HT1080 (cell line): ENCODE measurements around the gene AATK. TPM values are rescaled to one million over a fixed set of nuclear protein-coding genes. Genes with fewer than 3 reads are reported as not detected.

ENCODE experiments used
- DNase-seq: peaks from one replicate; pipeline ENCODE4 v3.0.0-alpha.2; 2015; ENCODE audit warnings: low read depth
- total RNA-seq: library from RNA; depleted of rRNA; stranded (reverse); fragments of >200 nt; shearing (Covaris generic); gene quantifications from 2 replicates; pipeline ENCODE4 v1.2.3, GENCODE V29; 2014

AATK gene
- total RNA-seq, 1 experiment from 2014 or later: 0.02 TPM

DNA sequence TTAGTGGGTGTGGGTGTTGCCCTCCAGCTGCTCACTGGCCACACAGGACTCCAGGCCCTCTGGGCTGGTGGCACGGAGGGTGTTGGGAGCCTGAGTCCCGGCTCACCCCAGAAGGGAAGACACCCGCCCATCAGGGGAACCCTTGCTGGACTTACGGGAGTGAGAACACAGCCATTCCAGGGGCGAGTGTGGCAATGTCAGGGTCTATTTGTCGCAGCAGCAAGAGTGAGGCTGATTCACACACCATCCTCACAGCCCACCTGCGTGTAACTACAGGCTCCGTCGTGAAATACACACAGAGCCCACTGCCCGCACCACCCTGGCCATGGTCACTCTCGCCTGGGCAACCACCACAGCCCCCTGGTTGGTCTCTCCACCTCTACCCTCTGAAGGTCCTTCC, 17.8 kb upstream of the AATK start:
- DNase-seq: no peak

DNA sequence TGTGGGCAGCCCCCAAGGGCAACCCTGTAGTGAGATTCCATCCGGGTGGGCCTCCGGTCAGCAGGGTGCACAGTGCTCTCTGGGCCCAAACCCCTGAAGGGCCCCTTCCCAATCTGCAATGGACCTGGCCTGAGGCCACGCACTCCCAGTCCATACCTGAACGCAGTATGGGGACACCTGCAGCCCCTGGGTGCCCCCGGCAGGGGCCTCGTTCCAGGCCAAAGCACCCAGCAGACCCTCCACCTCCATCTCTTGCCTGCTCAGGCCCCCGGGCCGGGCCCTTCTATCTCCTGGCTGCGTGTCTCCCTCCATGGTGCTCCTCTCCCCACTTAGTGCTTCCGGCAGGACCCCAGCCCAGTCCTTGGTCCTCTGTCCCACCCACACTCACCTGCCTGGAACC, 17.3 kb upstream of the AATK start:
- DNase-seq: no peak

DNA sequence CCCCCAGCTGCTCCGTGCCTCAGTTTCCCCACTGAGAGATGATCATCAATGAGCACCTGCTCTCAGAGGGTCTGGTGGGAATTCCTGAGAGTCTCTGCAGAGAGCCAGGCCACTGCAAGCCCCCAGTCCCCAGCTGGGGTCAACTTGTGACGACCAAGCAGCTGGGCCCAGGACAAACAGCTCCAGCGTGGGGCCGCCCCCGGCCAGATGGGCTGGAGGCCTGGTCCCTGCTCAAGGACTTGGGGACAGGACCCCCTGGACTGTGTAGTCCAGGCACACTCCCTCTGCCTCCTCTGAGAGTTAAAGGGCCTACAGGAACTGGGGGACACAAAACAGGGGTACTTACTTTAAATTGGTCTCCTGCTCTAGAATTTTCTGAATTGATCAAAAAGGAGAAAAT, 16.6 kb upstream of the AATK start:
- DNase-seq: no peak

DNA sequence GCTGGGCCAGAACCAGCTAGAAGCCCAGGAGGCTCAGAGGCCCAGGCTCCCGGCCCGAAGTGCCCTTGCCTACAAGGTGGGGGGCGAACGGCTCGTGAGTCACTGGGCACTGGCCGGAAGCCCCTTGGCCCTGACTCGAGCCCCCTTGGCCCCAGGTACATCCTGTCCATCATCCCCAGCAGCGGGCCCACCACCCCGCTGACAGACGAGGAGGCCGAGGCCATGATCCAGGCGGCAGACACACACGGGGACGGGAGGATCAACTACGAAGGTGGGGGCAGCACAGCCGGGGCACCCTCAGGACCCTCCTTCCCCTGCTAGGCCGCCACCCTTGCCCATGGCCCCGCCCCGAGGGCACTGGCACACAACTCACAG, 15.8 kb upstream of the AATK start:
- DNase-seq: no peak

DNA sequence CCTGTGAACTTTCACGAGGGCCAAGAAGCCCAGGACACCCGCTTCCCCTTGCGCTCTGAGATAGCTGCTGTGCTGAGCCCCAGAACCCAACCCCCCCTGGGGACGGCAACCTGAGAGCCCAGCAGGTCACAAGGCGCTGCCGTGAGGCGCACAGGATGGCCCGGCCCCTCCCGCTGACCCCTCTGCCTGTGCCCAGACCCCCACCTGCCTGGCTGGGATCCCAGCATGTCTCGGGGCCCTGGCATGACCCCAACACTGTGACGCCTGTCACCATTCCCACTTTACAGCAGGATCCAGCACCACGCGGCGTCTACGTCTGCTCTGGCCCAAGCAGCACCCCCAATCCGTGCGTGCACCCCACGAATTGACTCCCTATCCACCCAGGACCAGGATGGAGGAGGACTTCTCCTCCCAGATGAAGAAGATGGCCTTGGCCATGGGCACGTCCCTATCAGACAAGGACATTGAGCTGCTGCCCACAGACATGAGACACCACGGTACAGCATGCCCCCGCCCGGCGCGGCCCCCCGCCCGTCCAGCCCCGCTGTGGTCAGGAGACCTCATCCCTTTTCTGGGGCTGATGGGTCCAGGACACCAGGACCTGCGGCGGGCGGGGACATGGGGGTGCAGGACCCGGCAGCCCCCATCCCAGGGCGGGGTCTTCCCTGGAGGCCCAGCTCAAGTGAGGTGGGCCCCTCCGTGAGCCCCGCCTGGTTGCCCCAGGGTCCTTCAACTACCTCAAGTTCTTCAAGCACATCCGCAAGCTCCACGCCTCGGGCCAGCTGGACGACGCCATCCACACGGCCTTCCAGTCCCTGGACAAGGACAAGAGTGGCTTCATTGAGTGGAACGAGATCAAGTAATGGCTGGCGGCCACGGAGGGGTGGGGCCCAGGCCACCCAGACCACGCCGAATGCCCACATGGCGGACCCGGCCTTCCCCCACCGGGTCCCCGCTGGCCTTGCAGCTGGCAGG, 15.1 kb upstream of the AATK start:
- no peak for DNase-seq

DNA sequence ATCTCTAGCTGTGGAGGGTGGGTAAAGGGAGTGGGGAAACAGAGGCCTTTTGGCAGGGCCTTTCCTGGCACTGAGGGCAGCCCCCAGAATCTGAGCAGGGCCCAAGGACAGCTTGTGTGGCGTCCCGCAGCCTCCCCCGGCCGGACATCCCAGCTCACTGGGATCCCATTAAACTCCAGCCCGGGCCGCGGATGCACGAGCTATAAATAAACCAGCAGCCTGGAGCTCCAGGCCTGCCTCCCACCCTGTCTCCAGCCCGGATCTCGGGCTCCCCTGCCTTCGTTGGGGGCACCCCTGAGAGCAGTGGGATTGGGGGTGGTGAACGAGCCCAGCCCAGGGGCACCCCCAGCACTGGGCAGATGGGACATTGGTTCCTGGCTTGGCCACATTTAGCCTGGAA, 13.8 kb upstream of the AATK start:
- no peak for DNase-seq

DNA sequence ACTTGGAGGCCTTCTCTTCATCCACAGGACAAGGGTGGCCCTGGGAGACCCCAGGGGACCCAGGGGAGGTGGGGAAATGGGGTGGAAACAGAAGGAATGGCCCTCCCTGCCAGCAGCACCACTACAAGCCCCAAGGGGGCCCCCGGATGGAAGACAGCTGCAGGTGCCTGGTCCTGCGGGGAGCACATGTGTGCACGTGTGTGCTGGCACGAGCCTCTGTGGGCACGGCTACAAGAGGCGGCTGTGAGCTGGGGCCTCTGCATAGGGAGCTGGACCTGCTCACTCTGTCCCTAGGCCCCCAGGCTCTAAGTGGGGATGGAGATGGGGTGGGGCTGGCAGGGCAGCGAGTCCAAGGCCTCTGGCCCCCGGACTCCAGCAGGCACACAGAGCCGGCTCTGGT, 13.2 kb upstream of the AATK start:
- no peak for DNase-seq

DNA sequence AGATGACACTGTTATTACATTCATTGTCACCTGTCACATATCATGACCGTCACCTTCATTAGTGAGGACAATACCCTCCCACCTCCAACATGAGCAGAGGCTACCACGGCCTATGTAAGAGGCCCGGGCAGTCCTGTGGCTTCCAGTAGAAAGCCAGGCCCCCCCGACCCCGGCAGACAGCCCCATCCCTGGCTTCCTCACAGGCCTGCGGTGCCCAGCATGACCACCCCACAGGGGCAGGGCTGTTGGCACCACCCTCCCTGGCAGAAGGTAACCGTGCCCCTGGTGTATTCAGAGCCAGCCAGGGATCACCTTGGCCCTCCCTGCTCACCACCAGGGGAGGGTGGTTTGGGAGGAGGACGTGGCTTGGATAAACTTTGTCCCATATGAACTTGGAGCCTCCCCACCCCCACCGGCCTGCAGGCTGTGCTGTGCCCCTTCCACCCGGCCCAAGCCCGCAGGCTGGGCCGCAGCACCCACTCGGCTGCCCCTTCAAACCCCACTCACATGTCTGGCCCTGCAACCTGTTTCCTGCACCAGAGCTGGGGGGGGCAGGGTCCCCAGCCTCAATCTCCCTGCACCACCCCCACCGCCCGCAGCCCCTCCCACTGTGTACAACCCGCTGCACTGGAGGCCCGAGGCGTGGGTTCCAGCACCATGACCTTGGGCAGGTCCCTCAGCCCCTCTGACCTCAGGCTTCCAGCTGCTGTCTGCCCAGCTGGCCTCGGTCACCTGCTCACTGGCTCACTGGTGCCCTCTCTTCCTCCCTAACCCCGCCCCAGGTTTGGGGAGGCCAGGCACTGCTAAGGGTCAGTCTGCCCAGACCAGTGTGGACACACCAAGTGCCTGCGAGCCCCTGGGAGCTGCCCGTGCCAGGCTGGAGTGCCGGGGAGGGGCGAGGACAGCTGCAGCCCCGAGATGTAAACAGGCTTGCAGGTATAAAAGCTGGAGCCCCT, 12.4 kb upstream of the AATK start:
- no peak for DNase-seq

DNA sequence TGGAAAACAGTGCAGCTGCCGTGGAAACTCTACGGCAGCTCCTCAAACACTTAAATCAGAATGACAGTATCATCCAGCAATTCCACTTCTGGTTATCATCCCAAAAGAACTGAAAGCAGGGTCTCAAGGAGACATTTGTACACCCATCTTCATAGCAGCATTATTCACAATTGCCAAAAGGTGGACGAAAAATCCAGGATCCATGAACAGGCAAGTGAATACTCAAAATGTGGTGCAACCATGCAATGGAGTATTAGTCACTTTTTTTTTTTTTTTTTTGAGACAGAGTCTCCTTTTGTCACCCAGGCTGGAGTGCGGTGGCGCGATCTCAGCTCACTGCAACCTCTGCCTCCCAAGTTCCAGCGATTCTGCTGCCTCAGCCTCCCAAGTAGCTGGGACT, 10.6 kb upstream of the AATK start:
- no peak for DNase-seq

DNA sequence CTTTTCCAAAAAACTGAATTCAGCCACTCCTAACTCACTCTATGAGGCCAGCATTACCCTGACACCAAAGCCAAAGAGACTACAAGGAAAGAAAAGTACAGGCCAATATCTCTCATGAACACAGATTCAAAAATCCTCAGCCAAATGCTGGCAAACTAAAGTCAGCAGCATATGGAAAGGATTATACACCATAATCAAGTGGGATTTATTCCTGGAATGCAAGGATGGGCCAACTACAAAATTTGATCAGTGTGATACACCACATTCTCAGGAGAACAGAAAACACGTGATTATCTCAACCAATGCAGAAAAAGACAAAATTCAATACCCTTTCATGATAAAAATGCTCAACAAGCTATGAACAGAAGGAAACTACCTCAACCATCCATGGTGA, 7.7 kb upstream of the AATK start:
- no peak for DNase-seq

DNA sequence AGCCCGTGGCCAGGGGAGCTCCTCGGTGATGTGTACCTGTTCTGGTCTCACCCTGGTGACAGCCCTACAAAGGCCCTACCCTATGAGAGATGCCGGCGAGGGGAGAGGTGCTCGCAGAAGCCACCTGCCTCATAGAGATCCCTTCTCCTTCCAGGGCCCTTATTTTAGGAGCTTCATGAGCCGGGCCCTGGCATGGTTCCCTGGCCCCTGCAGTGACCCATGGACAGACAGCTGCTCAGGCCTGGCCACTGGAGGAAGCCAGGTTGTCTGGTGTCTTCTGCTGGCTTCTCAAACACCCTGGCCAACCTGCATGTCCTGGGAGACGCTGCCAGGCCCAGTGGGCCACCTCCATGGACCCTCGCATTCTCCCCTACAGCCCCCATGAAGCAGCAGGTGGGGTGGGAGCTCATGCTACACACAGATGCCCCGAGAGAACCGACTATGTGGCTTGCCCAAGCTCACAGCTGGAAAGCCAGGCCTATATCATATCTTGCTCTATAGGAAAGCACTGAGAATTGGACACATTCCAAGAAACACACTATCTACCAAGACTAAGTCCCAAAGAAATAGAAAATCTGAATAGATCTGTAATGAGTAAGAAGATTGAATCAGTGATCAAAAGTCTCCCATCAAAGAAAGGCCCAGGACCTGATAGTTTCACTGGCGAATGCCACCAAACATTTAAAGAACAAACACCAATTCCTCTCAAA, 7.2 kb upstream of the AATK start:
- no peak for DNase-seq

DNA sequence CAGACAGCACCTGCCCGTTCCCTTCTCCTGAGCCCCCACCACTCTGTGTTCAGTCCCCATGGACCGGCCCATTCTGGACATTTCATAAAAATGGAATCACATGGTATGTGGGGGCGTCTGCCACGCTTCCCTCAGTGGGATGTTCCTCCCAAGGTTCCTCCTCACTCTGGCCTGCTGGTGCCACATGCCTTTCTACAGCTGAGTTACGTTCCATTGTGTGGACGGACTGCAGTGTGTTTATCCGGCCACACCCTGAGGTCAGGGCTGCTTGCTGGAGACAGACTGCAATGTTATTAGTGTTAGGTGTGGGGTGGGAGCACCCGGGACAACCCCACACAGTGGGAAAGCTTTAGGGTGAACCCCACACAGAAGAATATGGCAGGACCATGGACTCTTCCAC, 5.9 kb upstream of the AATK start:
- DNase-seq: no peak

DNA sequence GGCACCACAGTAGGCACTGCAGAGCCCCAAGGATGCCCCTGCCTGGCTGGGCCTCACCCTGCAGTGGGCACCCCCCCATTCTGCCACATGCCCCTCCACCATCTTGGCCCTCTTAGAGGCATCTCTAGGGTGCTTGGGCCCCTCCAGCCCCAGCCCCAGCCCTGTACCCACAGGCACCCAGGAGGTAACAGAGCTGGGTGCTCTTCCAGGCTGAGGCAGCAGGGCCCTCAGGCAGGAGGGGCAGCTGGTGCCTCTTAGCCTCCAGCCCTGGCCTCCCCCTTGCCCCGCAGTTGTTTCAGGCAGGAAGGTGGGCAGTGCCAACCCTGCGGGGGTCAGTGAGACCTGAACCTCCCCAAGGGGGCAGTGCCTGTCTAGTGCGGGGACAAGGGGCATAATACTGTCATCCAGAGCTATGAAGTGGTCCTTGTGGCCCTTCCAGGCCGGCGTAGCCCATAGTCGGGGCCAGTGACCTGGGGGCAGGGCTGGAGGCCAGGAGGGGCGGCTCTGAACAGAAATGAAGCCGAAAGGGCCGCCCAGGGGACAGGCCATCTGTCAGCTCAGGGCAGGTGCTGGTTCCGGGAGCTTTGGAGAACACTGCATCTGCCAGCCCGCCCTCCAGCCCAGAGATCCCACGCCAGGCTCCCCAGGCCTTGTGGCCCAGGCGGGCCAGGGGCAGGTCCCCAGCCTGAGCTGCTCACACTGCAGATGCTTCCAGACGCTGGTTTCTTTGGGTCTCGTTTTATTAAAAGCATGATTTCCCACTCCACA, 4.9 kb upstream of the AATK start:
- DNase-seq: no peak

DNA sequence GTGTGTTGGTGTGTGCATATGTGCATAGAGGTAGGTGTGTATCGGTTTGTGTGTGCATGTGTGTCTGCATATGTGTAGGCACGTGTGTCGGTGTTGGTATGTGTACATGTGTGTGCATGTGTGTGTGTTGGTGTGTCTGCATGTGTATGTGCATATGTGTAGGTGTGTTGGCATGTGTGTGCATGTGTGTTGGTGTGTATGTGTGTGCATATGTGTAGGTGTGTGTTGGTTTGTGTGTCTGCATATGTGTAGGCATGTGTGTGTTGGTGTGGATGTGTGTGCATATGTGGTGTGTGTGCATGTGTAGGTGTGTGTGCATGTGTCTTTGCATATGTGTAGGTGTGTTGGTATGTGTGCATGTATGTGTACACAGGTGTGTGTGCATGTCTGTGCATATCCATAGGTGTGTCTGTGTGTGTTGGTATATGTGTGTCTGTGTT, 3.9 kb upstream of the AATK start:
- DNase-seq: no peak

DNA sequence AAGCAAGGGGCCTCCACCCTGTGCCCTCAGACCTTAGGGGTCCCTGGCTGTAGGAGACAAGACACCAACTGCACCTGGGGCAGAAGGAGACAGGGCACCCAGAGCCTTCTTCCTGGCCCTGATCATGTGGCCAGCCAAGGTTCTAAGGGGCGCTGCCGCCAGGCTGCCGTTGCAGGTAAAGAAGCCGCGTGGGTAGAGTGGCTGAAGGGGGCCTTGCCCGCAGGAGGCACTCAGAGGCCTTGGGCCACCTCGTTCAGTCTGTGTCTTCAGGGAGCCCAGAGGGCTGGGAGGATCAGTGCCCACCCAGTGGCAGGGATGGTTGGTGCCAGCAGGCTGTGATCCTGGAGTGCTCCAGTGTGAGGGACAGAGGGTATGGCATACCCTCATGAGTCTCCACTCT, 1.6 kb upstream of the AATK start:
- DNase-seq: no peak

DNA sequence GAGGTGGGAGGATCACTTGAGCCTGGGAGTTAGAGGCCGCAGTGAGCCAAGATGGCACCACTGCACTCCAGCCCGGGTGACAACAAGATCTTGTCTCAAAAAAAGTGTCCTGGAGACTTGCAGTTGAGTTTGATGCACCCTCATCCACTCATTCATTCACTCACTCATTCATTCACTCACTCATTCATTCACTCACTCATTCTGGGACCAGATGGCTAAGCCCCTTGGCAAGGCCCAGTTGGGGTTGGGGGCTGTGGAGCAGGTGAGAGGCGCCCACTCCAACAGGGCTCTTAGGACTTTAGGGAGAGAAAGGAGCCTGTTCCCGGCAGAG, 1.1 kb upstream of the AATK start:
- DNase-seq: no peak

DNA sequence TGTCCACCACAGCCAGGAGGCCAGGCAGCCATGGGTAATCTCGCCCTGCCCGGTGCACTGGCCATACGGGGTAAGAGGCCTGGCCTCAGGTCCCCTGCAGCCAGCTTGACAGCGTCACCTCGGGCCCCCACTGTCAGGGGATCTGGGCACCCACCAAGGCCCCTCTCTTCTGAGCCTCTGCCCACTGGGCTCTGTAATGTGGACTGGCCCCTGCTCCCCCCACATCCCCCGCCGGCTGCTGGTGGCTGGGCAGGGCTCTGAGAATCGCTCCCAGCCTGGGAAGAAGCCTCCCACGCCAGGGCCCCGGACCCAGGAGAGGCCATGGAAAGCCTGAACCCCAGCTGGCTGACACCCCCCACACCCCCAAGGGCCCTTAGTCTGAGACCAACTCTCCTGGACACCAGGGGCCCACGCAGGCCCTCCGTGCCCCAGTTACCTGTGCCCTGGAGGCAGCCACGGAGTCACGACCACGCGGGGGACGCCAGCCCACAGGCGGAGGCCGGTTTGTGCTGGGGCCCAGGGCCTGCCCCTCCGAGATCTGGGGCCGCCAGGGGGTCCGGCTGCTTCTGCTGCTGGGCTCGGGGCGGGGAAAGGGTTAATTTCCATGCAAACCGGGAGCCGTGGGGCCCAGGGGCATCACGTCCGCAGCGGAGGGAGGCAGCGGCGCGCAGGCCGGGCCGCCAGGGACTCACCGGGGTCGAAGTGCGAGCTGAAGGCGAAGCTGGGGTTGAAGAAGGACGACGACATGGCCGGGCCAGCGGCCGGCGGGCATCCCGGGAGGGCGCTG, 582 bp downstream of the AATK start, which contains the start of gene PVALEF:
Gene PVALEF (plus strand): TSS at position 262 of the 787 bp plus-strand sequence. CDS start 15,720 bp downstream, outside the sequence.
- DNase-seq: no peak

DNA sequence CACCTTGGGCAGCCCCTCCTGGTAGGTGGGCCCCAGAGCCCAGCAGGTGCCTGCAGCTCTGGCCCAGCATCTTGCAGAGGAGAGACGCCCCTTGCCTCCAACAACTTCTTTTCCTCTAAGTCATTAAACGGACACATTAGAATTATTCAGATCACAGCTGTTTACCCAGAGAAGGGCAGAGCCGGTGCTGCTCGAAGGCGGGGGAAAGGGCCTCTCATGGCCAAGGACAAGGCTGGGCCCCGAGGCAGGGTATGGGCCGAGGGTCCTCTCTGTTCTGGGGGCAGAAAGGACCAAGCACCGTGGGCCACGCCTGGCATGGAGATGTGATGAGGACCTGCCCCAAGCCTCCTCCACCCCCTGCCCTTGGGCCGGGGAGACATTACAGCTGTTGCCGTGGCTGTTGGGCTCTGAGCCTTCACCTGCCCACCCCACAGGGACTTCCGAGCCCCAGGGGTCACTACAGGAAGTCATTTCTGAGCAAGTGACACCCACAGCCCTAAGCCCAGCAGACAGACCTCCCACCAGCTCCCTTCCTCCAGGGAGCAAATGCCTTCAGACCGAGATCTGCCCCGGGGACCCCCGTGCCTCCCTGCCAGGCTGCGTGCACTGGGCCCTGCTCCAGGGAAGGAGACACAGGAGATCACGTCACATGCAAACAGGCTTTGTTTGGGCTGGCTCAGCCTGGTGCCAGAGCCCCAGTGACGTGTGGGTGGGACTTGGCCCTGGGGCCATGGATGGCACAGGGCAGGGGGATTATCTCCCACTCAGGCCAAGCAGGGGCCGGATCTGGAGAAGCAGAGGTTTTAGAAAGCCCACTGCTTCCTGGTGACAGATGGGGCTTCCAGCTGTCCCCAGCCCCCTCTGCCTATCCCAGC, 1.4 kb downstream of the AATK start:
- DNase-seq: no peak
